H1 (cell line): ENCODE measurements around the gene ULK2. TPM values are rescaled to one million over a fixed set of nuclear protein-coding genes. Genes with fewer than 3 reads are reported as not detected.
"Not testable (repeated sequence)": the region's sequence is repeated elsewhere in the genome, so short reads cannot be mapped to it uniquely, and the experiment has no call there.

Source experiments
- CTCF ChIA-PET: fragments of 300-600 bp; sonication (Branson Sonifier 250); formaldehyde crosslinking; loops from one replicate; lab custom pipeline; 2021; ENCODE audit not compliant: partially characterized antibody; lab: Charles Lee
- POLR2A ChIA-PET: fragments of 300-600 bp; sonication (Branson Sonifier 250); formaldehyde crosslinking; loops from one replicate; lab custom pipeline; 2021; ENCODE audit warnings: inconsistent platforms; ENCODE audit not compliant: partially characterized antibody; lab: Charles Lee
- DNase-seq, 2 experiments: peaks; one replicate each; pipeline versions ENCODE4 v3.0.0 to v3.0.0-alpha.2; 2010 to 2022; ENCODE audit warnings: low spot score in 2 of 2, low read depth in 1 of 2, mixed read lengths in 1 of 2
- FAIRE-seq: peaks from 2 replicates; lab custom pipeline; 2011; peaks lifted over from hg19 to GRCh38; lab: Jason Lieb, UNC
- H2AFZ ChIP-seq: 2 replicates; pipeline ENCODE4 v1.8.1; 2012; ENCODE audit warnings: low read length, inconsistent platforms
- H2AK5ac ChIP-seq: 2 replicates; pipeline ENCODE4 v1.6.1; 2013; ENCODE audit warnings: low read depth, low read length
- H2BK120ac ChIP-seq: replicated peaks from 2 replicates; pipeline ENCODE3; 2013; ENCODE audit warnings: low read depth, low read length, inconsistent platforms
- H2BK12ac ChIP-seq: 2 replicates; pipeline ENCODE4 v1.6.1; 2013; ENCODE audit warnings: low read depth, low read length
- H2BK15ac ChIP-seq: 2 replicates; pipeline ENCODE4 v1.6.1; 2013; ENCODE audit warnings: low read length
- H2BK20ac ChIP-seq: 2 replicates; pipeline ENCODE4 v1.6.1; 2013; ENCODE audit warnings: low read length
- H2BK5ac ChIP-seq: 2 replicates; pipeline ENCODE4 v1.6.1; 2013; ENCODE audit warnings: low read depth, low read length
- H3K14ac ChIP-seq: 2 replicates; pipeline ENCODE4 v1.6.1; 2013; ENCODE audit warnings: inconsistent platforms; ENCODE audit not compliant: insufficient read length
- H3K18ac ChIP-seq: 2 replicates; pipeline ENCODE4 v1.6.1; 2013; ENCODE audit warnings: low read length; ENCODE audit errors: extremely low read depth
- H3K23ac ChIP-seq: 2 replicates; pipeline ENCODE4 v1.6.1; 2013; ENCODE audit warnings: inconsistent platforms; ENCODE audit not compliant: insufficient read length
- H3K23me2 ChIP-seq: 2 replicates; pipeline ENCODE4 v1.6.1; 2013; ENCODE audit warnings: low read depth, low read length
- H3K27ac ChIP-seq: 2 replicates; pipeline ENCODE4 v1.6.1; 2011; ENCODE audit warnings: low read depth, low read length, inconsistent platforms
- H3K27me3 ChIP-seq, 4 experiments: replicated peaks in 1 of 4; 1 replicate in 1 of 4; 2 replicates in 3 of 4; pipeline versions ENCODE4 v1.6.1 to v1.8.1; 2011 to 2013; ENCODE audit warnings: low read length in 3 of 4, mild to moderate bottlenecking in 3 of 4, inconsistent platforms in 2 of 4, mixed read lengths in 2 of 4, moderate library complexity in 1 of 4; ENCODE audit not compliant: control insufficient read depth in 3 of 4, insufficient read depth in 3 of 4; ENCODE audit errors: extremely low read depth in 1 of 4
- H3K36me3 ChIP-seq, 4 experiments: 2 replicates each; pipeline versions ENCODE4 v1.6.1 to v1.8.1; 2011 to 2013; ENCODE audit warnings: mild to moderate bottlenecking in 4 of 4, low read length in 3 of 4, moderate library complexity in 2 of 4, control low read depth in 1 of 4, inconsistent platforms in 1 of 4; ENCODE audit not compliant: insufficient read depth in 4 of 4, control insufficient read depth in 2 of 4
- H3K4ac ChIP-seq: replicated peaks from 2 replicates; pipeline ENCODE3; 2013; ENCODE audit warnings: low read length, low read depth, mixed read lengths, inconsistent platforms; ENCODE audit not compliant: insufficient read length
- H3K4me1 ChIP-seq, 4 experiments: replicated peaks in 1 of 4; 1 replicate in 1 of 4; 2 replicates in 3 of 4; pipeline versions ENCODE4 v1.6.1 to v1.8.1; 2011 to 2013; ENCODE audit warnings: low read length in 3 of 4, inconsistent platforms in 2 of 4, mixed read lengths in 1 of 4; ENCODE audit not compliant: insufficient read depth in 4 of 4, control insufficient read depth in 3 of 4
- H3K4me2 ChIP-seq, 2 experiments: 2 replicates each; pipeline versions ENCODE4 v1.6.1 to v1.8.1; 2011 to 2013; ENCODE audit warnings: low read depth in 2 of 2, low read length in 2 of 2, control low read depth in 1 of 2, inconsistent platforms in 1 of 2, mild to moderate bottlenecking in 1 of 2; ENCODE audit not compliant: insufficient read depth in 1 of 2
- H3K4me3 ChIP-seq, 4 experiments: fragments of 200-600, 300-600 bp in 1 of 4; sonication (generic), shearing (Covaris generic), sonication (Bioruptor Twin) in 1 of 4; 2 replicates each; pipeline versions ENCODE4 v1.5.1 to v1.8.1; 2011 to 2016; ENCODE audit warnings: low read length in 4 of 4, low read depth in 3 of 4, control low read depth in 2 of 4, inconsistent platforms in 2 of 4, mild to moderate bottlenecking in 2 of 4, mixed read lengths in 1 of 4, moderate library complexity in 1 of 4; ENCODE audit not compliant: insufficient read depth in 2 of 4; ENCODE audit errors: extremely low read depth in 1 of 4
- H3K56ac ChIP-seq: replicated peaks from 2 replicates; pipeline ENCODE3; 2013; ENCODE audit warnings: low read depth, mild to moderate bottlenecking, mixed read lengths, low read length, inconsistent platforms; ENCODE audit not compliant: insufficient read length
- H3K79me1 ChIP-seq: 2 replicates; pipeline ENCODE4 v1.6.1; 2013; ENCODE audit warnings: low read depth, low read length, control low read depth
- H3K79me2 ChIP-seq, 2 experiments: 2 replicates each; pipeline versions ENCODE4 v1.6.1 to v1.8.1; 2012 to 2013; ENCODE audit warnings: low read length in 2 of 2, mild to moderate bottlenecking in 2 of 2, inconsistent platforms in 1 of 2; ENCODE audit not compliant: insufficient read depth in 2 of 2, control insufficient read depth in 1 of 2
- H3K9ac ChIP-seq, 4 experiments: replicated peaks in 1 of 4; 1 replicate in 1 of 4; 2 replicates in 3 of 4; pipeline versions ENCODE4 v1.6.1 to v1.8.1; 2011 to 2013; ENCODE audit warnings: low read depth in 3 of 4, low read length in 3 of 4, control low read depth in 2 of 4, mild to moderate bottlenecking in 2 of 4, moderate library complexity in 2 of 4, inconsistent platforms in 1 of 4; ENCODE audit errors: extremely low read depth in 1 of 4
- H3K9me3 ChIP-seq, 2 experiments: 2 replicates each; pipeline versions ENCODE4 v1.6.1 to v1.8.1; 2012 to 2013; ENCODE audit warnings: mild to moderate bottlenecking in 2 of 2, moderate library complexity in 2 of 2, control low read depth in 1 of 2, inconsistent platforms in 1 of 2, low read depth in 1 of 2, low read length in 1 of 2, mixed read lengths in 1 of 2; ENCODE audit not compliant: insufficient read depth in 2 of 2
- H4K20me1 ChIP-seq, 2 experiments: replicated peaks in 1 of 2; 2 replicates each; pipeline versions ENCODE3 to v1.8.1; 2011 to 2013; ENCODE audit warnings: inconsistent platforms in 2 of 2, low read length in 2 of 2, mild to moderate bottlenecking in 1 of 2; ENCODE audit not compliant: insufficient read depth in 2 of 2, control insufficient read depth in 1 of 2
- H4K5ac ChIP-seq: 2 replicates; pipeline ENCODE4 v1.6.1; 2013; ENCODE audit warnings: low read length, low read depth, mixed read lengths, inconsistent platforms; ENCODE audit not compliant: insufficient read length
- H4K8ac ChIP-seq: 2 replicates; pipeline ENCODE4 v1.8.0; 2013; ENCODE audit warnings: mild to moderate bottlenecking, moderate library complexity, low read length, inconsistent platforms; ENCODE audit not compliant: insufficient read depth; ENCODE audit errors: extremely low read depth
- H4K91ac ChIP-seq: replicated peaks from 2 replicates; pipeline ENCODE3; 2013; ENCODE audit warnings: low read length, mixed read lengths, inconsistent platforms; ENCODE audit not compliant: insufficient read length
- TBP ChIP-seq: IDR thresholded peaks from 2 replicates; pipeline ENCODE4 v1.6.1; 2011; ENCODE audit warnings: low read depth, low read length, improper control_type of control experiment
- WGBS, 2 experiments: shearing (Covaris generic) in 1 of 2; methylation state at CpG; one replicate each; pipeline versions ENCODE4 v1.1.6 to v1.1.7; 2013 to 2015; ENCODE audit warnings: low lambda C conversion rate in 2 of 2, mixed read lengths in 2 of 2, inconsistent platforms in 1 of 2, low coverage in 1 of 2, missing lambda C conversion rate in 1 of 2; ENCODE audit not compliant: insufficient replicate concordance in 2 of 2, insufficient coverage in 1 of 2, insufficient read length in 1 of 2; ENCODE audit errors: extremely low coverage in 1 of 2, missing lambda C conversion rate in 1 of 2; 5-methylcytosine and 5-hydroxymethylcytosine counted together
- polyA plus RNA-seq, 7 experiments: library from polyadenylated mRNA; depleted of rRNA in 3 of 7; stranded (reverse) in 5 of 7; unstranded in 2 of 7; fragments of >200 nt in 5 of 7; fragments of 200-250 nt in 2 of 7; gene quantifications; 1 replicate in 5 of 7; 2 replicates in 1 of 7; 4 replicates in 1 of 7; pipeline versions ENCODE4 v1.2.1 to v1.2.3, GENCODE V29; 2011 to 2013; ENCODE audit warnings: missing spikeins in 2 of 7, mixed read lengths in 2 of 7
- total RNA-seq: library from RNA; stranded (reverse); fragmentation: NEBNext Ultra II Directional; extraction: Animal tissue kit (Norgen Biotek cat#: 25700); gene quantifications from 2 replicates; pipeline ENCODE4 v1.2.1, GENCODE V29; 2021

The ULK2 gene
- total and polyA plus RNA-seq, 2 of the 8 experiments (the other 6 are each of a cell fraction or from before 2014, with no cell fraction given) = 5.3 to 9.8 TPM

DNA sequence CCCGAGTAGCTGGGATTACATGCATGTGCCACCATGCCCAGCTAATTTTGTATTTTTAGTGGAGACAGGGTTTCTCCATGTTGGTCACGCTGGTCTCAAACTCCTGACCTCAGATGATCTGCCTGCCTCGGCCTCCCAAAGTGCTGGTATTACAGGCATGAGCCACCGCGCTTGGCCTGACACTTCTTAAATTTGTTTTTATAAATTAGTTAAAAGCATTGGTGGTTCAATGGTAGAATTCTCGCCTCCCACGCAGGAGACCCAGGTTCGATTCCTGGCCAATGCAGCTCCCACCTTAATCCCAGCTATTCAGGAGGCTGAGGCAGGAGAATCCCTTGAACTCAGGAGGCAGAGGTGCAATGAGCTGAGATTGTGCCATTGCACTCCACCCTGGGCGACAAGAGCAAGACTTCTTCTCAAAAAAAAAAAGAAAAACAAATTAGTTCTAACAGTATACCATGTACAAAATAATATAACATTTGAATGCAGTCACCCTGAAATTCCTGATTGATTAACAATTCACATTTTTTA lies 7.0 kb downstream of the ULK2 start:
- H2AK5ac ChIP-seq, DNase-seq, H2BK120ac ChIP-seq, H3K23ac ChIP-seq, H2BK12ac ChIP-seq, H4K8ac ChIP-seq, FAIRE-seq, H3K23me2 ChIP-seq, H3K4me2 ChIP-seq, H3K14ac ChIP-seq, H3K79me2 ChIP-seq, H3K4ac ChIP-seq, H3K9me3 ChIP-seq, H4K91ac ChIP-seq, H4K5ac ChIP-seq, H2BK5ac ChIP-seq, H3K27ac ChIP-seq, H2BK15ac ChIP-seq, POLR2A ChIA-PET, H4K20me1 ChIP-seq, H3K36me3 ChIP-seq, H3K79me1 ChIP-seq, H3K18ac ChIP-seq, H3K9ac ChIP-seq, H2AFZ ChIP-seq, H3K56ac ChIP-seq, H3K4me1 ChIP-seq, H2BK20ac ChIP-seq, H3K4me3 ChIP-seq, H3K27me3 ChIP-seq: not testable (repeated sequence)
- peak; percentile 81 for TF ChIP-seq TBP
- WGBS, 2 experiments = 93% methylated on average over 9 of the region's 9 CpGs; no CpG with 5 or more reads in 1 of the 2 experiments
- CTCF ChIA-PET = interaction anchor here (0.6 to 0.7 kb wide), 2 partner anchors 18 to 83 kb away, joined by 3 to 4 read pairs; no protein-coding TSS in a partner anchor
